Transverse colon (tissue), 4 donors: ENCODE data around the gene C11orf68. TPM values are rescaled to one million over a fixed set of nuclear protein-coding genes. Genes with fewer than 3 reads are reported as not detected.

Experiments
- DNase-seq: peaks from one replicate; pipeline ENCODE4 v3.0.0-alpha.2; 2019
- H3K27ac ChIP-seq, 4 donors: fragments of 200-600 bp; sonication (generic); 2 replicates each; pipeline ENCODE4 v1.5.1; 2016 to 2018; ENCODE audit warnings: inconsistent platforms in 4 of 4
- H3K27me3 ChIP-seq: fragments of 200-600 bp; sonication (generic); 2 replicates; pipeline ENCODE4 v1.5.1; 2017; ENCODE audit warnings: inconsistent platforms
- H3K36me3 ChIP-seq, 4 donors: fragments of 200-600 bp; sonication (generic); 2 replicates each; pipeline ENCODE4 v1.5.1; 2017 to 2019; ENCODE audit warnings: inconsistent platforms in 4 of 4
- H3K4me1 ChIP-seq, 4 donors: fragments of 200-600 bp; sonication (generic); 2 replicates each; pipeline ENCODE4 v1.5.1; 2017 to 2020; ENCODE audit warnings: inconsistent platforms in 4 of 4
- H3K4me3 ChIP-seq, 4 donors: fragments of 200-600 bp; sonication (generic); 1 replicate in 1 of 4; 2 replicates in 3 of 4; pipeline versions ENCODE4 v1.5.1 to v1.6.1; 2017 to 2019; ENCODE audit warnings: inconsistent platforms in 4 of 4
- H3K9me3 ChIP-seq, 2 donors: fragments of 200-600 bp; sonication (generic); 2 replicates each; pipeline ENCODE4 v1.5.1; 2017 to 2019; ENCODE audit warnings: inconsistent platforms in 2 of 2
- CTCF ChIP-seq, 5 experiments: fragments of 200-600 bp in 3 of 5; fragments of 450-650 bp in 2 of 5; sonication (generic) in 3 of 5; IDR thresholded peaks; 1 replicate in 2 of 5; 2 replicates in 3 of 5; pipeline ENCODE4 v1.5.1; 2016 to 2017; ENCODE audit warnings: antibody characterized with exemption in 5 of 5, inconsistent platforms in 3 of 5, mild to moderate bottlenecking in 2 of 5, moderate library complexity in 1 of 5
- EP300 ChIP-seq: sonication (generic); formaldehyde crosslinking; IDR thresholded peaks from one replicate; pipeline ENCODE4 v1.6.1; 2017; ENCODE audit warnings: antibody characterized with exemption, low read depth
- POLR2A ChIP-seq: fragments of 450-650 bp; IDR thresholded peaks from one replicate; pipeline ENCODE4 v1.6.1; 2016; ENCODE audit warnings: antibody characterized with exemption, mild to moderate bottlenecking, moderate library complexity
- POLR2AphosphoS5 ChIP-seq, 3 donors: sonication (generic); formaldehyde crosslinking; IDR thresholded peaks; one replicate each; pipeline ENCODE4 v1.6.1; 2016; ENCODE audit warnings: antibody characterized with exemption in 3 of 3
- WGBS, 2 donors: methylation state at CpG; one replicate each; pipeline ENCODE4 v1.1.5; 2018; ENCODE audit warnings: low coverage in 1 of 2; 5-methylcytosine and 5-hydroxymethylcytosine counted together
- in situ Hi-C, 4 donors: fragments of 200-750 bp; cut with MboI; loops; one replicate each; pipeline versions ENCODE4 v1.15.0 to v1.15.1; 2017; ENCODE audit warnings: low sequenced_read_pairs in 3 of 4, low pct_ligation_motif_present in 1 of 4, low pct_unique_long_range_greater_than_20kb in 1 of 4
- intact Hi-C: fragments of 100-400 bp; cut with DNase I; formaldehyde crosslinking; loops from one replicate; pipeline ENCODE4 v1.15.1; 2023; ENCODE audit warnings: low total_unique reads
- total RNA-seq, 4 donors: library from RNA; depleted of rRNA; stranded (reverse); fragments of >200 nt; gene quantifications; one replicate each; pipeline ENCODE4 v1.1.0, GENCODE V29; 2016

The C11orf68 gene
- total RNA-seq, 4 donors from 2014 or later = 15.2 to 59.5 (median 22.8) TPM

- Histone ChIP-seq H3K36me3 (peaks cover 0 to 6% (median 2%) of the 10 kb centered on the region in 4 donors), H3K27me3 (no peaks in the 10 kb centered on the region), H3K4me1 (peaks cover 34 to 48% (median 46%) of the 10 kb centered on the region in 4 donors), H3K9me3 (no peaks in the 10 kb centered on the region), H3K27ac (peak overlapping the region; percentile 89 to 97 (median 95)), H3K4me3 (peak overlapping the region; percentile 77 to 98 (median 91))
- no peak for TF ChIP-seq CTCF (IDR thresholded peaks at IDR 0.05)
- TF ChIP-seq EP300 = no peak
- no peak for TF ChIP-seq POLR2AphosphoS5 (IDR thresholded peaks at IDR 0.05)
- no peak for TF ChIP-seq POLR2A
- DNase-seq = peak; percentile 55
- 1% methylated on average over 42 of the region's 60 CpGs; no CpG with 5 or more reads in 1 of the 2 donors for WGBS, 2 donors
- in situ Hi-C loops (no loop called here), intact Hi-C loops (loop anchor here (2.0 kb wide), 1 partner anchor 31 kb away; the partner anchor contains the start of gene FIBP)
Observed at GRCh38 chr11:65919573-65920371, 910 bp upstream of the C11orf68 start.

GRCh38 chr11:65919141-65919572, 295 bp upstream of the C11orf68 start, which contains the start of gene DRAP1:
Gene DRAP1 (plus strand): TSS chr11:65919426. CDS start chr11:65919502, 76 bp downstream.
- TF ChIP-seq CTCF (IDR thresholded peaks at IDR 0.05) (no peak), EP300 (no peak), POLR2AphosphoS5 (IDR thresholded peaks at IDR 0.05) (peak; percentile 34 to 69 (median 58)), POLR2A (peak; percentile 54)

GRCh38 chr11:65917434-65918210, 1.2 kb downstream of the C11orf68 start:
- Histone ChIP-seq H3K9me3 (no peaks in the 10 kb centered on the region), H3K4me3 (peak overlapping the region; percentile 64 to 98 (median 84)), H3K36me3 (peaks cover 0 to 3% (median under 1%) of the 10 kb centered on the region in 4 donors), H3K4me1 (peaks cover 34 to 49% (median 46%) of the 10 kb centered on the region in 4 donors), H3K27ac (peak overlapping the region; percentile 91 to 98 (median 96)), H3K27me3 (no peaks in the 10 kb centered on the region)
- WGBS, 2 donors = 88% methylated on average over 21 of the region's 35 CpGs; no CpG with 5 or more reads in 1 of the 2 donors
- intact Hi-C loops = loop anchor here (2.0 kb wide), 1 partner anchor 29 kb away; the partner anchor contains the start of gene FIBP
- no peak for DNase-seq
- no peak for TF ChIP-seq POLR2AphosphoS5 (IDR thresholded peaks at IDR 0.05)
- TF ChIP-seq CTCF (IDR thresholded peaks at IDR 0.05) = no peak
- no peak for TF ChIP-seq EP300
- TF ChIP-seq POLR2A = no peak
- in situ Hi-C loops = no loop called here

More at GRCh38 chr11:65919141-65919572, 295 bp upstream of the C11orf68 start, which contains the start of gene DRAP1:
- Histone ChIP-seq H3K9me3 (no peaks in the 10 kb centered on the region), H3K4me1 (peaks cover 34 to 49% (median 46%) of the 10 kb centered on the region in 4 donors), H3K27me3 (no peaks in the 10 kb centered on the region), H3K36me3 (peaks cover 0 to 6% (median 2%) of the 10 kb centered on the region in 4 donors), H3K4me3 (peak within 1 kb of the TSS; percentile 84 to 98 (median 91)), H3K27ac (peak within 1 kb of the TSS; percentile 96 to 98 (median 96))
- in situ Hi-C loops = no loop called here
- DNase-seq = peak; percentile 99
- intact Hi-C loops = loop anchor here (2.0 kb wide), 1 partner anchor 30 kb away; the partner anchor contains the start of gene FIBP
- 3% methylated on average over 13 of the region's 59 CpGs; no CpG with 5 or more reads in 1 of the 2 donors for WGBS, 2 donors

GRCh38 chr11:65917077-65917433, 1.8 kb downstream of the C11orf68 start:
- 95% methylated on average over 3 of the region's 3 CpGs; no CpG with 5 or more reads in 1 of the 2 donors for WGBS, 2 donors
- peak overlapping the region in 1 of 4 donors; percentile 83 for H3K4me3 ChIP-seq
- in situ Hi-C loops = no loop called here
- H3K36me3 ChIP-seq = no peaks in the 10 kb centered on the region
- no peaks in the 10 kb centered on the region for H3K9me3 ChIP-seq
- H3K4me1 ChIP-seq = peaks cover 34 to 50% (median 47%) of the 10 kb centered on the region in 4 donors
- no peaks in the 10 kb centered on the region for H3K27me3 ChIP-seq
- TF ChIP-seq CTCF (IDR thresholded peaks at IDR 0.05) = no peak
- TF ChIP-seq POLR2A = no peak
- no peak for TF ChIP-seq EP300
- no peak for TF ChIP-seq POLR2AphosphoS5 (IDR thresholded peaks at IDR 0.05)
- peak overlapping the region; percentile 91 to 98 (median 96) for H3K27ac ChIP-seq
- DNase-seq = no peak
- intact Hi-C loops = no loop called here
